H1 (cell line): Measurements from ENCODE around the gene PIK3R6. TPM values are rescaled to one million over a fixed set of nuclear protein-coding genes. Genes with fewer than 3 reads are reported as not detected.

Experiments used
- ATF2 ChIP-seq: IDR thresholded peaks from 2 replicates; pipeline ENCODE4 v1.6.1; 2012; ENCODE audit warnings: low read length, inconsistent platforms
- polyA plus RNA-seq, 7 experiments: library from polyadenylated mRNA; depleted of rRNA in 3 of 7; stranded (reverse) in 5 of 7; unstranded in 2 of 7; fragments of >200 nt in 5 of 7; fragments of 200-250 nt in 2 of 7; gene quantifications; 1 replicate in 5 of 7; 2 replicates in 1 of 7; 4 replicates in 1 of 7; pipeline versions ENCODE4 v1.2.1 to v1.2.3, GENCODE V29; 2011 to 2013; ENCODE audit warnings: missing spikeins in 2 of 7, mixed read lengths in 2 of 7
- total RNA-seq: library from RNA; stranded (reverse); fragmentation: NEBNext Ultra II Directional; extraction: Animal tissue kit (Norgen Biotek cat#: 25700); gene quantifications from 2 replicates; pipeline ENCODE4 v1.2.1, GENCODE V29; 2021

The PIK3R6 gene
- total and polyA plus RNA-seq, 2 of the 8 experiments (the other 6 are each of a cell fraction or from before 2014, with no cell fraction given), result 0.24 to 1.2 TPM

- no peak for TF ChIP-seq ATF2
Measured at GRCh38 chr17:8865811-8866210, 1.7 kb downstream of the PIK3R6 start (continued).
